GM21825 (cell line): ENCODE results near the gene TMEM181.
"Not testable (repeated sequence)": the region's sequence is repeated elsewhere in the genome, so short reads cannot be mapped to it uniquely, and the experiment has no call there.

Experiments used
- ATAC-seq: cut with Tn5 transposase; IDR thresholded peaks from one replicate; pipeline ENCODE4 v1.9.1; 2021; ENCODE audit warnings: mild to moderate bottlenecking, moderate library complexity; ENCODE audit not compliant: unreplicated experiment

TMEM181 gene

DNA sequence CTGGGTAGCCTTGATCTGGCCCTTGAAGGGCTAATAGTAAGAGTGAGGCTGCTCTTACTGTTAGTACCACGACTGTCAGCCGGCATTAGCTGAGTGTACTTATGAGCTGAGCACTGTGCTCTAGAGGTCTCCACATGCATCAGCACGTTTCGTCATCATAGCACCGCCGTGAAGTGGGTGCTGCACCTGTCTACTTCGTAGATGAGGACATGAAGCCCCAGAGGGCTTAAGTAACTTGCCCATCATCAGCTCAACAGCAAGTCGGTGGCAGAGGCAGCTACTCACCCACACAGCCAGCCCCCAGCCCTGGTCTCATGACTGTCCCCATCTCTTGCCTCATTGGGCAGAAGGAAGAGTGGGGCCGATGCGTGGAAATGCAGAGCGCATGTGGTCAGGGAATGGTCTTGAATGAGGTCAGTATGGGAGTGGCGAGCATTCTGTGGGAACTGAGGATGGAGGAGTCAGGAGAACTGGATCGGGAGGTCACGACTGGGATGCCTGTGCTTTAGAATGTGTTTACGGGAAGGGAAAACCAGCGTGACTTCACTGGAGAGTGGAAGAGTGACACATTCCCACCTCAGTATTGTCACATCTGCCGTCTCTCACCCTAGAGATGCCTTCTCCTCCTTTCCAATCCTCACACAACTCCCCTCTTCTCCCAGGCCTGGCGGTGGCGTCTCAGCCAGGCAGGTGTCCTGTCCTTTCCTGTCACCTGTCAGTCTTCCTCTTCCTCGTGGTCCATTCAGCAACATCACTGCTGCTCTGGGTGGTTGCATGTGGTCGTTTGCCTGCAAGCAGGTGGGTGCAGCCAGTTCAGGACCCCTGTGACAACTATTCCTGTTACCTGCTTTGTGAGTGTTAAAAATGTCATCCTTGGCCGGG, 95.9 kb downstream of the TMEM181 start:
- no peak for ATAC-seq

DNA sequence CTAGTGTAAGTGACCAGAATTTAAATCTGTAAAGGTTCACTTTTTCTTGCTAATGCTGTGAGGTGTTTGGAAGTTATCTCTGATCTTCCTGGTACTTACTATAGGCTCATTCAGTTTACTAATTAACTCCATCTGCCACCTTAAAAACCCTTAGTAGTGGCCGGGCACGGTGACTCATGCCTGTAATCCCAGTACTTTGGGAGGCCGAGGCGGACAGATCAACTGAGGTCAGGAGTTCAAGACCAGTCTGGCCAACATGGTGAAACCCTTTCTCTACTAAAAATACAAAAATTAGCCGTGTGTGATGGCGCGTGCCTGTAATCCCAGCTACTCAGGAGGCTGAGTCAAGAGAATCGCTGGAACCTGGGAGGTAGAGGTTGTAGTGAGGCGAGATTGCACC, 97.1 kb downstream of the TMEM181 start:
- not testable (repeated sequence) for ATAC-seq

DNA sequence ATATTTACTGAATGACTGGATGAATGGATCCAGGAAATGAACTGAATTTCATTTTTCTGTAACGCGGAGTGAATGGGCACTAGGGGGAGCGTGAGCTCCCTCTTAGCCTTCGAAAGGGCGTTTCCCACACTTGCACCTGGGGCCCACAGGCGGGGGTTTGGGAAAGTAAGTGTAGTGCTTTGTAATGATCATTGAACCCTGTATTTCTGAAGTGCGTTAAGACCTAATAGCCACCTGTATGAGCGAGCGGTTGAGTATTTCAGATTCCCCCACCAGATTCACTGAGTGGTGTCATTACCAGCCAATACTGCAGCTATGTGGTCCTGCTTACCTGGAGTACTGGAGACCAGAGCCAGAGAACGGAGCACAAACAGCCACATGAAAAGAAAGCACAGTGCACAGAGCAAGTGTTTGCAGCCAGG, 100.5 kb downstream of the TMEM181 start:
- no peak for ATAC-seq

DNA sequence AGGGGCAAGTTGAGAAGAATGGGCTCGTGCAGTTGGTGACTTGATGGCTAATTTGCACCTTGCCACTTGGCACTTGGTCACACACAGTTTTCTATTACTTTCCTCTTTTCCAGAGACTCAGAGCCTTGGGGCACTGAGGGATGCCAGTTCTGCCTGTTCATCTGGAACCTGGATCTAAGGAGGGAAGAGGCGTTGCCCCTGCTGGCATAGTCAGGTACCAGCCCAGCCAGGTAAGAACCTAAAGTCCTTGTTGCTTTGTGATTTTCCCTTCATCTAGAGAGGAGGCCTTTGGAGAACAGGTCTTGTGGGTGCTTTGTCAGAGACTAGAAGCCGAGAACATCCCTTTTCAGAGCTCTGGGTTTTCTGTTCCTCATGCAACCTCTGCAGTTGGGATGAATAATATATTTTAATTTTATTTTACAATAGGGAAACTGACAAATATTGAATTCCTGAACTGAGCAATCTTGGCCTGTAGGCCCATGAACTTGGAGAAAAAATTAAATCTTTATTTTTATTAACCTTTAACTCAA, 101.3 kb downstream of the TMEM181 start:
- no peak for ATAC-seq

DNA sequence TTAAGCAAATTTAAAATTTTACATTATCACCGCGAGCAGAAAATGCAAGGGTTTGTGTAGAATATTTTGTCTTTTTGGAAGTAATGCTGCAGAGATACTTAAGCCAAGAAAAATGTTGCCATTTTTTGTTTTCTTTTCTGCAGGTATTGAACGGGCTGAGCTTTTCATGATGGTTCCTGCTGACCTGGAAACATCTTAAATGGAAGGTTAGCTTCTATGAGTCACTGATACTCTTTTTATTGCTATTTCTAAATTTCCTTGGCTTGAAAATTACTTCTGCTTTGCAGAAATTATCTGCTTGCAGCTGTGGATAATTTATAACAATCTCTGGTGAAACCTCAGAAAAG, 102.7 kb downstream of the TMEM181 start:
- no peak for ATAC-seq

DNA sequence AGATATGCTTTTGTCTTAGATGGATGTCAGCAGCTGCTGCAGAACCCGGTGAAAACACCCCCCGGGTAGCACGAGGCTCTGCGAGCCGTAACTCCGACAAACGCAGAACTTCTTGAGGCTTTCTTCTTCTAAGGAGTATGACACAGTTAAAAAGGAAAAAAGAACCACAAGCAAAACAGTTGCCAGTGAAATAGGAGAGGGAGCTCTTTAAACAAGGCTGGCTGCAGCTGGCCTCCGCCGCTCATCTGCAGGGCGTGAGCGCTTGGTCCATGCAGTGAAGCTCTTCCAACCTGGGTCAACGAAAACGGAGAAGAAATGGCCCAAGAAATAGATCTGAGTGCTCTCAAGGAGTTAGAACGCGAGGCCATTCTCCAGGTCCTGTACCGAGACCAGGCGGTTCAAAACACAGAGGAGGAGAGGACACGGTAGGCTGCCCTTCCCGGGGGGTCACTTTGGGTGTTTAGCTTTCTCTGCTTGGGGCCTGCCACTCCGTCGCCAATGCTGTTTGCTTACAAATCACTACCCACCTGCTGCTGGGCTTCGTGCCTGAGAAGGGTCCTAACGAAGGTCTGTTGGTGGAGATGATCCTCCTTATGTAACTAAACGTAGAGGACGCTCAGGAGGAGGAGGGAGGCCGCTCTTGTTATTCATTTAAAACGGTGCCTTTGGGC, 103.2 kb downstream of the TMEM181 start:
- no peak for ATAC-seq

DNA sequence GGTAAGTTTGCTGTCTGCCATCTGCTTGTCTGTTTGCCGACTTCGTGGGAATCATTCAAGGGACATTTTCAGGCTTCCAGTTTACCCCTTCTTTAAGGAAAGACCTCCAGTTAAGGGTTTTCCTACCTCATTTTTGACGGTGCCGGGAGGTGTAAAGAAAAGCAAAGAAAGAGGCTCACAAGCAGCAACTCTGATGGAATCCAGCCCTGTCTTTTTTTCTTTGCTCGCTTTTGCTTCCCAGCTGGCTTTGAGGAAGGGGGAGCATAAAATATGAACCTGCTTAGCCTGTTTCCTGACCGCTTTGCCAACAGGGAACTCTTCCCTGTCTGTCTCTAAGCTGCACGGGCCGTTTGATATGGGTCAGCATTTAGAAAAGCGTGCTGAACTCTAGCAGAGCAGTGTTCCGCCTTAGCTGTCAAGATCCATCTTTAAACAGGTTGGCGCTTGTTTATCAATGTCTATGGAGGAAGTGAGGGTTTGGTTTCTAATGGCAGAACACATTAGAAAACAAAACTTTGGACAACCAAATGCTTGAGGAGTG, 103.8 kb downstream of the TMEM181 start:
- no peak for ATAC-seq

DNA sequence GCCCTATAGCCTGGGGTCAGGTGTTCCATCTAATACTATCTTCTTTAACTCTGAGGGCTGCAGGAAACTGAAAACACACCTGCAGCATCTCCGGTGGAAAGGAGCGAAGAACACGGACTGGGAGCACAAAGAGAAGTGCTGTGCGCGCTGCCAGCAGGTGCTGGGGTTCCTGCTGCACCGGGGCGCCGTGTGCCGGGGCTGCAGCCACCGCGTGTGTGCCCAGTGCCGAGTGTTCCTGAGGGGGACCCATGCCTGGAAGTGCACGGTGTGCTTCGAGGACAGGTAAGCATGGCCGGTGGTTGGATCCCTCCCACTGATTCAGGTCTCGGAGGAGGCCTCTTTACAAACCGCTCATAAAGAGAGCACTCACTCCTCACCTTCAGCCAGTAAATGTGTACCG, 105.4 kb downstream of the TMEM181 start:
- ATAC-seq = no peak

DNA sequence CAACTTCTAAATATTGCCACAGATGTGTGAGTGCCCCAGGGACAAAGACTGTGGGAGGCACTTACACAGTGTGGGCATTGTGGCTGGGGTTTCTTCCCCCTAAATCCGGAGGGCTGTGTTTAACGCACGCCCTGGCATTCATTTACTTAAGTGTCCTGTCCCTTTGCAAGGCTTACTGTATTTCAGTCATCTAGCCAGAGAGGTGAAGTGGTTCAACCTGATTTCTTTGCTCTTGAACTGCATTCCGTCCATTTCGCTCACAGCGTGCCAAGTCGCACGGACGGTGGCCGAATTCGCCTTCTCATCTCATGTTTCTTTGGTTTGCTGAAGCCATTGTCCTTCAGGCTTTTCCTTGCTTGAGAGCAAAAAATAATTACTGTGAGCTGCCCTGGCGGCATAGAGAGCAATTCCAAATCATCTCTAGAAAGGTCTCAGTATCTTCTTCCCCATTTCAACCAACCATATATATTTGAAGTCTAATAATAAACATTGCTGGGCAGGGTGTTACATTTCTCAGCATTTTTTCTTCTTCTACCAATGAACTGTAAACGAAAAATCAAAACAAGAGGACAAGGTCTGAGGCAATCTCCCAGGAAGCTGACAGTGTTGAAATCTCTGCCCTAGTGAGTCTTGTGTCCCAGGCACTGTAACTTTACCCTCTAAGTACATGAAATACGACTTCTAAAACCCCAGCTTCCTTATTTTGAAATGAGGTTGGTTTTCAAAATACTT, 106.9 kb downstream of the TMEM181 start:
- ATAC-seq = no peak

DNA sequence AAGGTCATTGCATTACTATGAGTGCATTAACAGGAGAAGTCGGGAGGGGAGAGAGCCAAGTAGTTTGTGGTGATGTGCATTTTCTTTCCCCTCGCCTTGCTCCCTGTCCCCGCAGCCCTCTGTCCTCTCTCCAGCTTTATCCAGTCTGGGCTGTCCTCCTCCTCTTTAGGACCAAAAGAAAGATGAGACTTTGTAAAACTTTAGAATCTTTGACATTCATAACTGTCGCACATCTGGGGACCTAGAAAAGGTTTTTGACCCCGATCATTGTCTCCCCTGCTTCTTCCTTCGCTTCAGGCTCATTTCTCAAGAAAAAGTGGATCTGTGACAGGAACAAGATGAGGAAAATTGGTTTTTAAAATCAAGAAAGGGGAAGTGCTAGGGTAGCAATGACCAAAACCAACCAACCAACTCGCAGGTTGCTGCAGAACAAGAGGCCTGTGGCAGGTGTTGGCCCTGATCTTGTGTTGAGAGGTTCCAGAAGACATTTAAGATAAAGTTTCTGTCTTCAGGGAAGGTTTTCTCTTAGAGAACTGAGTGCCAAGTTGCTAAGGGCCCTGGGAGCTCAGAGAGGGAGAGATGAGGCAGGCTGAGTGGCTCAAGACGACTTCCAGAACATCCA, 107.6 kb downstream of the TMEM181 start:
- ATAC-seq = no peak

DNA sequence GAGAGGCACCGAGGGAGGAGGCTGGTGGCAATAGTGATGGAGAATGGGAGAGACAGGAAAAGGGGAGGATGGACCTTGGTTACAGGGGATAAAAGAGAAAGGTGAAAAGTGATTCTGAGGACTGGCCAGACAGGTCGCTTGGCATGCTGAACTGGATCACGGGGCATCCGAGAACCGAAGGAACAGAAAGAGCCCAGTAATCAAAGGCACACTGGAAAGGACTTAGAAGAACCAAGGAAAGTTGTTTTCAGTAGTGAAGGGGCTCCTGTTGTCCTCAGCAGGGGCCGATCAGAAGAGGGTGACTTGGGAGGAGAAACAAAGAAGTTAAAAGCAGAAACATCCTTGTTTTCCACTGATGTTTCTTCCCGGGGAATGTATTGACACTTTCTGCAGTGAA, 108.8 kb downstream of the TMEM181 start:
- no peak for ATAC-seq

DNA sequence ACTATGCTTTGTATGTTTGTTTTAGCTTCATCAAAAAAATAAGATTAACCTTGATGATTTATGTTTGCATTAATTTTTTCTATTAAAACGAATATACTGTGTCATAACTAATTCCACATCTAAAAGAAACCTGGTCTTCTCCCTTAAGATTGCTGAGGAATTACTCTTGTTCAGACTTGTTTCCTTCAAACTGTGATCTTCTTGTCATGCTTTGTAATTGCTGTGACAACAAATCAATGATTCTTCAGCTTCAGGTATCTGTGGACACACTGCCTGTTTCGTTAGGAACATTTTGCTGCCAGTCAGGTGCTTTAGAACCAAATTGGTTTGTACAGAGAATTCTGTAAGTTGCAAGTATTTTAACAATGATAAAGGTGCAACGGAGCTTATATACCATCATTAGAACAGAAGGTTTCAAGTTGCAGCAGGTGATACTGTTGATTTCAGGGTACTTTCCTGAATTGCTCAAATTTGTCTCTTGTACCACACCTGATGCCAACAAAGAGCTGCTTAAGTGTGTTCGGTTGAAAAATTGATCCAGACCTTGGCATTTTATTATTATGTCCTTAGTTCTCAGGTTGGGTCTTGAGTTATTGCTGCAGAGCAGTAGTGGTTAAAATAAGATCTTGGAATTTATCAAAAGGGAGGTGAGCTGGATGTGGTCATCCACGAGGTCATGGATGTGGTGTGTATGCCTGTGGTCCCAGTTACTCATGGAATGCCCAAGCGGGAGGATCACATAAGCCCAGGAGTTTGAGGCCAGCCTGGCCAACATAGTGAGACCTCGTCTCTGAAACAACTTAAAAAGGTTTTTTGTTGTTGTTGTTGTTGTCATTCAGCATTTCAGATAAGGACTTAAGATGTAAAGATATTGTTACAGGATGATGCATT, 109.5 kb downstream of the TMEM181 start:
- no peak for ATAC-seq

DNA sequence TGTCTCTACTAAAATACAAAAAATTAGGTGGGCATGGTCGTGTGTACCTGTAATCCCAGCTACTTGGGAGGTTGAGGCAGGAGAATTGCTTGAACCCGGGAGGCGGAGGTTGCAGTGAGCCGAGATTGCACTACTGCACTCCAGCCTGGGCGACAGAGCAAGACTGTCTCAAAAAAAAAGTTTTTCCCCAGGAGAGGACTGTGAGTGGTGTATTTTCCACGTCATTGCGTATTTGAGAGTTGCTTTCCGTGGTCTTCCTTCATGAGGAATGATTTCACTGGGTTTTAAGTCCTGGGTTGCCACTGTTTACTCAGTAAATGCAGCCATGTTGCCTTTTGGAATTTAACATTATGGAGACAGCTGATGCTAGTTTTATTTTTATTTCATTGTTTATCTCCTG, 112.2 kb downstream of the TMEM181 start:
- not testable (repeated sequence) for ATAC-seq

DNA sequence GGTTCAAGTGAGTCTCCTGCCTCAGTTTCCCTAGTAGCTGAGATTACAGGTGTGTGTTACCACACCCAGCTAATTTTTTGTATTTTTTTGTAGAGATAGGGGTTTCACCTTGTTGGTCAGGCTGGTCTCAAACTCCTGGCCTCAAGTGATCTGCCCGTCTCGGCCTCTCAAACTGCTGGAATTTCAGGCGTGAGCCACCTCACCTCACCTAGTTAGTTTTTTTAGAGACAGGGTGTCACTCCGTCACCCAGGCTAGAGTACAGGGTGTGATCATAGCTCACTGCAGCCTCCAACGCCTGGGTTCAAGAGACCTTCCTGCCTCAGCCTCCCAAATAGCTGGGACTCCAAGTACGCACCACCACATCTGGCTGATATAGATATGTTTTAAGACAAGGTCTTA, 112.8 kb downstream of the TMEM181 start:
- no peak for ATAC-seq

DNA sequence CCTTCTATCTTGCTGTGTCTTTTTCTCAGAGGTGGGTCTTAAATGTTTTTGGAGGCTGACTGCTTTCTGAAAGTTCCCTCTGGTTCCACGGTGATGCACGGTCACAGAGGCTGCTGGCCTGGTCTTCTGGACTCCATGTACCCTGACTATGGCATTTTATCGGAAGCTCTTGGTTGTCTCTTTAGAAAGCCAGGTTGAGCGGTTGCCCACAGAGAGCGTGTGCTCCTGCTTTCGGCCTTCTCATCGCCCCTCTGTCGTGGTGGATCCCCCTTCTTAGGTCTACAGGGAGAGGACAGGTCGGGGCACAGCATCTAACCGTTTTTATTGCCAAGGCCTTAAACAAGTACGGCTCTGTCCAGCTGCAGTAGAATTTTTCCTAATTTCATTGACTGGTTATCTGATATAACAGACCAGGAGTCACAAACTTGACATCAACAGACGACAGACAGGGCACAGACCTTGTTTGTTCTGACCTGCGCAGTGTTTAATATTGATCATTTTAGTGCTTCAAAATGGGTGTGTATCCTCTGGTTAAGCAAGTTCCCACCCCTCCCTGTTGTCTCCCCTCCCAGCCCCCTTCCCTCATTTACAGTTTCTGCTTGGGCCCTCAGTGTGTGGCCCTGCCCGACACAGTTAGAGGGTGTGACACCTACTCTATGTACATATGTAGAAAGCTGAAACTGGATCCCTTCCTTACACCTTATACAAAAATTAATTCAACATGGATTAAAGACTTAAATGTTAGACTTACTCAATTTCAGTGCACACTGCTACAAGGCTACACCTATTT, 114.6 kb downstream of the TMEM181 start:
- ATAC-seq = no peak

DNA sequence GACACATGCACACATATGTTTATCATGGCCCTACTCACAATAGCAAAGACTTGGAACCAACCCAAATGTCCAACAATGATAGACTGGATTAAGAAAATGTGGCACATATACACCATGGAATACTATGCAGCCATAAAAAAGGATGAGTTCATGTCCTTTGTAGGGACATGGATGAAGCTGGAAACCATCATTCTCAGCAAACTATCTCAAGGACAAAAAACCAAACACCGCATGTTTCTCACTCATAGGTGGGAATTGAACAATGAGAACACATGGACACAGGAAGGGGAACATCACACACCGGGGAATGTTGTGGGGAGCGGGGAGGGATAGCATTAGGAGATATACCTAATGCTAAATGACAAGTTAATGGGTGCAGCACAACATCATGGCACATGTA, 117.2 kb downstream of the TMEM181 start:
- ATAC-seq = not testable (repeated sequence)

DNA sequence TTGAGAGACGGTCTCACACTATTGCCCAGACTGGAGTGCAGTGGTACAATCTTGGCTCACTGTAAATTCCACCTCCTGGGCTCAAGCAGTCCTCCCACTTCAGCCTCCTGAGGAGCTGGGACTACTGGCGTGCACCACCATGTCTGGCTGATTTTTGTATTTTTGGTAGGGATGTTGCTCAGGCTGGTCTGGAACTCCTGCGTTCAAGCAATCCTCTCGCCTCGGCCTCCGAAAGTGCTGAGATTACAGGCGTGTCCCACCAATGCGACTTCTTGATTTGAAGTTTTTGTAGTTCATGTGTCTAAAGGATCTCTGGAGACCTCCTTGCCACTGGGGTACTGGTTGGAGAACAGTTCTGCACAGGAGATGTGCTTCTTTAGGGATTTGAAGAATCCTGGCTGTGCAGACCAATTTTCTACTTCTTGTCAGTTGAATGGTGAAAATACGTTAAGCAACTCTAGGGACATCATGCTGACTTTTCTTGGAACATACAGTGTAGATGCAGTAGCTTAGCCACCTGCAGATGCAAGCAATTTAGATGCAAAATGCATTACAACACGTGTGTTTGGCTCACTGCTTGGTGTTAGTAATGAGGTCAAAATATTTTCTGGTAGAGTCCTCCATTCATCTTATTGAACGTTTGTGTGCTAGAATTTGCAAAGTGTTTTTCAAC, 118.2 kb downstream of the TMEM181 start:
- no peak for ATAC-seq

DNA sequence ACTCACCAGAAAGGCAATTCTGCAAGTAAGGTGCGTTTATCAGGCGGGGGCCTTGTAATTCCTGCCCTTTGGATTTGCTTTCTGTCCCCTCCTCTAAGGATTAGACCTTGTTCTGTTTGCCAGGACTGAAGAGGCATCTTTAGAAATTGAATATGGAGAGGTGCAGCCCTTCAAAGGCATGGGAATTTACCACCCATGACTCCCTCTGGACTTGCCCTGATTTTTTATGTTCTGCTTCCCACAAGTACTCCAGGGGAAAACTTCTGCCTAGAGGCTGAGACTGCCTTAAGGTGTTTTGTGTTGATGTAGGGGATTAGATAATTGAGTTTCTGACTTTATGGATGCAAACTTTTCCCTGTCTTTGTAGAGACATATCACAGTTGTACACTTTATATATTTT, 120.1 kb downstream of the TMEM181 start:
- ATAC-seq = no peak
